Ovary (tissue), 9 donors: Measurements from ENCODE around the gene SHC3. TPM values are rescaled to one million over a fixed set of nuclear protein-coding genes. Genes with fewer than 3 reads are reported as not detected.

ENCODE experiments used
- DNase-seq, 5 donors: peaks; one replicate each; pipeline ENCODE4 v3.0.0-alpha.2; 2019 to 2020
- H3K27ac ChIP-seq, 2 donors: fragments of 200-600 bp; one replicate each; pipeline versions ENCODE4 v1.5.1 to v1.8.0; 2019 to 2022
- H3K27me3 ChIP-seq: fragments of 200-600 bp; one replicate; pipeline ENCODE4 v1.8.0; 2022
- H3K36me3 ChIP-seq: fragments of 200-600 bp; sonication (generic); one replicate; pipeline ENCODE4 v1.5.1; 2019
- H3K4me1 ChIP-seq: one replicate; pipeline ENCODE4 v1.8.1; 2013; ENCODE audit warnings: mild to moderate bottlenecking, moderate library complexity; ENCODE audit not compliant: insufficient read depth
- H3K4me3 ChIP-seq: fragments of 200-600 bp; sonication (generic); one replicate; pipeline ENCODE4 v1.5.1; 2017
- H3K9me3 ChIP-seq, 2 donors: fragments of 200-600 bp in 1 of 2; sonication (generic) in 1 of 2; one replicate each; pipeline versions ENCODE4 v1.5.1 to v1.8.1; 2013 to 2019; ENCODE audit warnings: mild to moderate bottlenecking in 1 of 2, moderate library complexity in 1 of 2
- CTCF ChIP-seq, 3 donors: fragments of 450-650 bp in 2 of 3; fragments of 200-600 bp in 1 of 3; IDR thresholded peaks; one replicate each; pipeline versions ENCODE4 v1.5.1 to v1.8.0; 2016 to 2022; ENCODE audit warnings: antibody characterized with exemption in 3 of 3, mild to moderate bottlenecking in 1 of 3
- EP300 ChIP-seq: sonication (generic); formaldehyde crosslinking; IDR thresholded peaks from one replicate; pipeline ENCODE4 v1.6.1; 2017; ENCODE audit warnings: antibody characterized with exemption
- POLR2A ChIP-seq: fragments of 450-650 bp; IDR thresholded peaks from one replicate; pipeline ENCODE4 v1.6.1; 2017; ENCODE audit warnings: antibody characterized with exemption, mild to moderate bottlenecking, moderate library complexity
- WGBS, 3 donors: extraction: QIAGEN DNeasy Blood & Tissue Kit in 1 of 3; methylation state at CpG; one replicate each; pipeline versions ENCODE4 v1.1.5 to v1.1.7; 2013 to 2017; 5-methylcytosine and 5-hydroxymethylcytosine counted together
- intact Hi-C, 4 donors: fragments of 100-400 bp; cut with DNase I; formaldehyde crosslinking; loops; one replicate each; pipeline versions ENCODE4 v1.11.0 to v1.15.1; 2022 to 2023
- polyA plus RNA-seq, 2 donors: library from polyadenylated mRNA; stranded (reverse); fragments of 200-250 nt in 1 of 2; fragments of 350-450 nt in 1 of 2; fragmentation: Illumina TruSeq in 1 of 2; extraction: RNeasy Lipid Tissue Mini Kit (QIAGEN cat#74804) in 1 of 2; gene quantifications; one replicate each; pipeline ENCODE4 v1.2.3, GENCODE V29; 2013 to 2014
- total RNA-seq, 7 donors: library from RNA; depleted of rRNA in 2 of 7; stranded (reverse); fragments of >200 nt in 2 of 7; fragmentation: NEBNext Ultra II Directional in 3 of 7; extraction: Animal tissue kit (Norgen Biotek cat#: 25700) in 3 of 7; gene quantifications; one replicate each; pipeline versions ENCODE4 v1.1.0 to v1.2.4, GENCODE V29; 2016 to 2023
- donor health status: DM: no; HTN: no; CAD: no; lungs with moderate emphysema.
- donor health status: DM: no; HTN: no; CAD: no.
- donor health status: Bipolar disorder and iron deficiency.
- donor health status: DM: yes; HTN: yes; CAD: no.
- donor health status: DM: no; HTN: no; CAD: no.
- donor health status: DM: yes; HTN: yes; CAD: no.

The SHC3 gene
- total and polyA plus RNA-seq, 9 donors: 0.05 to 1.0 (median 0.46) TPM

- intact Hi-C loops: loop anchor here in 1 of 4 donors (5.0 kb wide), 1 partner anchor 394 kb away; no protein-coding TSS in a partner anchor
Measured at GRCh38 chr9:88996046-88996920, 182.3 kb downstream of the SHC3 start.

GRCh38 chr9:88995627-88996026 is 183.0 kb downstream of the SHC3 start:
- H3K4me1 ChIP-seq: peaks cover 12% of the 10 kb centered on the region
- intact Hi-C loops: loop anchor here in 1 of 4 donors (5.0 kb wide), 1 partner anchor 393 kb away; no protein-coding TSS in a partner anchor

More at GRCh38 chr9:88996046-88996920, 182.3 kb downstream of the SHC3 start:
- no peak overlapping the region for H3K27ac ChIP-seq
- H3K4me3 ChIP-seq: no peak overlapping the region
- H3K36me3 ChIP-seq: no peaks in the 10 kb centered on the region
- TF ChIP-seq POLR2A (no peak), CTCF (IDR thresholded peaks at IDR 0.05) (no peak)
- no peaks in the 10 kb centered on the region for H3K9me3 ChIP-seq
- H3K4me1 ChIP-seq: peaks cover 14% of the 10 kb centered on the region
- DNase-seq: no peak
- no peaks in the 10 kb centered on the region for H3K27me3 ChIP-seq
- 95 to 97% (median 96%) methylated on average over 14 of the region's 14 CpGs for WGBS, 3 donors

GRCh38 chr9:88995200-88995577 is 183.4 kb downstream of the SHC3 start:
- no peak for DNase-seq
- intact Hi-C loops: loop anchor here in 1 of 4 donors (5.0 kb wide), 1 partner anchor 393 kb away; no protein-coding TSS in a partner anchor
- H3K27me3 ChIP-seq: no peaks in the 10 kb centered on the region
- TF ChIP-seq CTCF (IDR thresholded peaks at IDR 0.05) (no peak), EP300 (no peak), POLR2A (no peak)
- no peaks in the 10 kb centered on the region for H3K9me3 ChIP-seq
- peaks cover 12% of the 10 kb centered on the region for H3K4me1 ChIP-seq
- H3K4me3 ChIP-seq: no peak overlapping the region
- no peak overlapping the region for H3K27ac ChIP-seq
- 9 to 11% (median 9%) methylated on average over 6 of the region's 6 CpGs for WGBS, 3 donors
- H3K36me3 ChIP-seq: no peaks in the 10 kb centered on the region

More at GRCh38 chr9:88995627-88996026, 183.0 kb downstream of the SHC3 start:
- TF ChIP-seq POLR2A (no peak), EP300 (no peak), CTCF (IDR thresholded peaks at IDR 0.05) (no peak)
- Histone ChIP-seq H3K27ac (no peak overlapping the region), H3K9me3 (no peaks in the 10 kb centered on the region), H3K27me3 (no peaks in the 10 kb centered on the region), H3K36me3 (no peaks in the 10 kb centered on the region), H3K4me3 (no peak overlapping the region)
- WGBS, 3 donors: 80 to 89% (median 84%) methylated on average over 6 of the region's 6 CpGs
- DNase-seq: no peak

- no peak for DNase-seq
- 15 to 23% (median 15%) methylated on average over 9 of the region's 9 CpGs for WGBS, 3 donors
- no peak overlapping the region for H3K27ac ChIP-seq
Measured at GRCh38 chr9:88994469-88995199, 184.0 kb downstream of the SHC3 start.

More at GRCh38 chr9:88994469-88995199, 184.0 kb downstream of the SHC3 start:
- Histone ChIP-seq H3K9me3 (no peaks in the 10 kb centered on the region), H3K4me3 (no peak overlapping the region), H3K27me3 (no peaks in the 10 kb centered on the region), H3K4me1 (peaks cover 12% of the 10 kb centered on the region), H3K36me3 (no peaks in the 10 kb centered on the region)
- intact Hi-C loops: loop anchor here in 1 of 4 donors (5.0 kb wide), 1 partner anchor 392 kb away; no protein-coding TSS in a partner anchor
- TF ChIP-seq EP300 (no peak), POLR2A (no peak), CTCF (IDR thresholded peaks at IDR 0.05) (no peak)
